Tibial artery (tissue), 4 donors: Measurements from ENCODE around the gene BLNK.

Experiments
- DNase-seq, 2 donors: peaks; one replicate each; pipeline ENCODE4 v3.0.0-alpha.2; 2019
- H3K27ac ChIP-seq, 2 donors: fragments of 200-600 bp; sonication (generic) in 1 of 2; 1 replicate in 1 of 2; 2 replicates in 1 of 2; pipeline ENCODE4 v1.5.1; 2018 to 2019; ENCODE audit warnings: mild to moderate bottlenecking in 1 of 2
- H3K27me3 ChIP-seq, 2 donors: fragments of 200-600 bp; sonication (generic) in 1 of 2; one replicate each; pipeline versions ENCODE4 v1.5.1 to v1.6.0; 2016 to 2019
- H3K36me3 ChIP-seq, 3 donors: fragments of 200-600 bp; sonication (generic) in 2 of 3; one replicate each; pipeline ENCODE4 v1.5.1; 2016 to 2019; ENCODE audit warnings: mild to moderate bottlenecking in 2 of 3
- H3K4me1 ChIP-seq, 4 donors: fragments of 200-600 bp; sonication (generic) in 2 of 4; 1 replicate in 3 of 4; 2 replicates in 1 of 4; pipeline ENCODE4 v1.5.1; 2016 to 2019
- H3K4me3 ChIP-seq, 2 donors: fragments of 200-600 bp; sonication (generic) in 1 of 2; 1 replicate in 1 of 2; 2 replicates in 1 of 2; pipeline ENCODE4 v1.5.1; 2018 to 2019; ENCODE audit warnings: mild to moderate bottlenecking in 2 of 2
- H3K9me3 ChIP-seq, 3 donors: fragments of 200-600 bp; sonication (generic) in 1 of 3; one replicate each; pipeline ENCODE4 v1.5.1; 2016 to 2019
- intact Hi-C: fragments of 100-400 bp; cut with DNase I; formaldehyde crosslinking; loops from one replicate; pipeline ENCODE4 v1.15.0; 2023; ENCODE audit warnings: low total_unique reads
- TF ChIP-seq, protein P1 (sequence below), 2 experiments: fragments of 200-600 bp in 1 of 2; fragments of 450-650 bp in 1 of 2; IDR thresholded peaks; one replicate each; pipeline ENCODE4 v1.5.1; 2017 to 2019; ENCODE audit warnings: antibody characterized with exemption in 2 of 2, mild to moderate bottlenecking in 1 of 2, moderate library complexity in 1 of 2

BLNK gene

DNA sequence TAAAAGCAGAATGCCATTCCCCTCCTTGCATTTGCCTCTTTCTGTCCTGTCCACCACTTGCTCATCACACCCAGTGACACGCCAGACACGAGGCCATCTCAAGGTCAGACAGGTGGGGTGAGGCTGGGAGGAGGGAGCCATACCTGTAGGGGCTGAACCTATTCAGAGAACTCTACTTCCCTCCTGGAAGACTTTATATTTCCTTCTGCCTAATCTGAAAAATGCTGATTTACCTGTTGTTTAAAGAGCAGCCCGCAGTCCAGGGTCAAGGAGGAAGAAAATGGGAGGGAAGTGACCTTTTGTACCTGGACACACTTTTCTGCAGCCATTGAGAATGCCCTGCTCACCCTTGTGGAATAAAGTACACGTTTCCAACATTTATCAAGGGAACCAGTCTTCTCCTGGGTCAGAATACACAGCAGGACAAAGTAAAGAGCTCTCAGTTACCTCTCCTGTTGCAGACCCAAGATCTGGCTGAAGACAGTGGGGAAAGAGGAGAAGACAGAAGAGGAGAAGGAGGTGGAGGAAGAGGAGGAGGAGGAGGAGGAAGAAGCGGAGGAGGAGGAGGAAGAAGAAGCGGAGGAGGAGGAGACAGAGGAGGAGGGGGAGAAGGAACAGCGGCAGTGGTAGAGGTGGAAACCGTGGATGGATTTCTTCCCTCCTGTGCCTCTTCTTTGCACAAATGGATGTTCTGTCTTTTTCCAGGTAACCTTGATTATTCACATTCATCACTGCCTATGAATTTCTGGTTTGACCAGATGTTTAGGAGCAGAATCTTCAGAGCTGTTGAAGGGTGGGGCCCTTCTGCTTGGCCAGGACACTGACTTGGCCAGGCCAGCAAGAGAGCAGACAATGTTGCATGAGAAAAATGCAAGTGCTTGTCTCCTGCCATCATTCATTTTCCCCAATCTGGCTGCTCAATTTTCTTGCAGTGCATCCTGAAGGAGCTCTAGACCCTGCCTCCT is 1.2 kb upstream of the BLNK start:
- Histone ChIP-seq H3K4me1 (peaks cover 0 to 33% (median 18%) of the 10 kb centered on the region in 4 donors), H3K4me3 (no peak overlapping the region), H3K36me3 (no peaks in the 10 kb centered on the region), H3K27ac (peak overlapping the region in 1 of 2 donors; percentile 59), H3K27me3 (no peaks in the 10 kb centered on the region), H3K9me3 (no peaks in the 10 kb centered on the region)
- TF ChIP-seq, protein P1, sequence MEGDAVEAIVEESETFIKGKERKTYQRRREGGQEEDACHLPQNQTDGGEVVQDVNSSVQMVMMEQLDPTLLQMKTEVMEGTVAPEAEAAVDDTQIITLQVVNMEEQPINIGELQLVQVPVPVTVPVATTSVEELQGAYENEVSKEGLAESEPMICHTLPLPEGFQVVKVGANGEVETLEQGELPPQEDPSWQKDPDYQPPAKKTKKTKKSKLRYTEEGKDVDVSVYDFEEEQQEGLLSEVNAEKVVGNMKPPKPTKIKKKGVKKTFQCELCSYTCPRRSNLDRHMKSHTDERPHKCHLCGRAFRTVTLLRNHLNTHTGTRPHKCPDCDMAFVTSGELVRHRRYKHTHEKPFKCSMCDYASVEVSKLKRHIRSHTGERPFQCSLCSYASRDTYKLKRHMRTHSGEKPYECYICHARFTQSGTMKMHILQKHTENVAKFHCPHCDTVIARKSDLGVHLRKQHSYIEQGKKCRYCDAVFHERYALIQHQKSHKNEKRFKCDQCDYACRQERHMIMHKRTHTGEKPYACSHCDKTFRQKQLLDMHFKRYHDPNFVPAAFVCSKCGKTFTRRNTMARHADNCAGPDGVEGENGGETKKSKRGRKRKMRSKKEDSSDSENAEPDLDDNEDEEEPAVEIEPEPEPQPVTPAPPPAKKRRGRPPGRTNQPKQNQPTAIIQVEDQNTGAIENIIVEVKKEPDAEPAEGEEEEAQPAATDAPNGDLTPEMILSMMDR (IDR thresholded peaks at IDR 0.05) = no peak
- intact Hi-C loops = no loop called here
- DNase-seq = no peak

DNA sequence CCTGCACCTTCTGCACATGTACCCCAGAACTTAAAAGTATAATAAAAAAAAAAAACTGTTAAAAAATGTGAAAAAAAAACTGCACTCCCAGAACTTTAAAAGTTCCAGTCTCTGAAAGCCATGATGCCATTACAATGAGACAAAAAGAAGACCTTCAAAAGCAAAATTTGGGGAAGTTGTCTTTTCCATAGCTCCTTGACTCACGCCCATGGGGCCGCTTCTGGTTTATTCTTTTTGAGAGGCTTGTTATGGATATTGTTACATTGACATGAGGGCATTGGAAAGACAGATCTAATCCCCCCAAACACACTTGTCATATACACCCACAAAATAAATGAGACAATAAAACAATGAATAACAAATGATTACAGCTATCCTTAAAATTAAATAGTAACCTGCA is 798 bp downstream of the BLNK start:
- no peaks in the 10 kb centered on the region for H3K9me3 ChIP-seq
- peaks cover 0 to 19% (median 10%) of the 10 kb centered on the region in 4 donors for H3K4me1 ChIP-seq
- TF ChIP-seq, protein P1 (IDR thresholded peaks at IDR 0.05) = no peak
- H3K36me3 ChIP-seq = no peaks in the 10 kb centered on the region
- H3K4me3 ChIP-seq = peak overlapping the region in 1 of 2 donors; percentile 14
- H3K27me3 ChIP-seq = no peaks in the 10 kb centered on the region
- no peak for DNase-seq
- peak overlapping the region; percentile 56 to 59 for H3K27ac ChIP-seq
- intact Hi-C loops = no loop called here

DNA sequence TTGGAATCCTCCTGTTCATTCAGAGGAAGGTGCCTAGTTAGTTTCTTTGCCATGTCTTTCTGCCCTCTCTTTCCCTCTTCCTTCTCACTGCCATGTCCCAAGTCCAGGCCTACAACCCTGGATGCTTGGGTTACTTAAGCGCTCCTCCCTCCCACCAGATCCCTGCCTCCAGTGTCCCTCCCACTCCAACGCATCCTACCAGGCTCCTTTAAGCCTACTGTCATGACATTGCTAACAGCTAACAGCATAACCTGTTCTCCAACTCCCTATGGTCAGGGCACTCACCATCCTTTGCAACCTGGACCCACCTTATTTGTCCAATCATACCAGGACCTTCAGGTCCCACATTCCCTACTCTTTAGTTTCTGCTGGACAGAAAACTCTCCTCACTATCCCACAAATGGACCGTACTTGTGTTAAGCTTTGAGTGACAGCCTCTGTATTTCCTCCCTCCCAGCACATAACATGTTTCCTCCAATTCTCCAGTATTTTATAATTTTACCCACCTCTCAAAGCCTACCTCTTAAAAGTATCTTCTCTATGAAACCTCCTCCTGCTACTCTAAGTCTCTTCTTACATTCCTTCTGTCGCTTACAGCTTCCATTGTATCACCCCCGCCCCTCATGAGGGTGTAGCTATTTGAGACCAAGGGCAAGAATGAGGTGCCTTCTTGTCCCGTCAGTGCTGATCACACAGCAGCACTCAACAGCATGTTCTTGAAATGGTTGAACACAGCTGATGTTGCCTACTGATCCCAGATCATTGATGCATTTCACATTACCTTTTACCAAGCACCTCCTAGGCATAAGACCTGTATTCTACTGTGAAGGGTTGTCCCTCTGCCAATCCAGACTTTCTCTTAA is 1.7 kb downstream of the BLNK start:
- Histone ChIP-seq H3K27ac (no peak overlapping the region), H3K4me3 (no peak overlapping the region), H3K36me3 (no peaks in the 10 kb centered on the region), H3K9me3 (no peaks in the 10 kb centered on the region), H3K4me1 (peaks cover 0 to 19% (median 7%) of the 10 kb centered on the region in 4 donors), H3K27me3 (no peaks in the 10 kb centered on the region)
- intact Hi-C loops = no loop called here
- TF ChIP-seq, protein P1 (IDR thresholded peaks at IDR 0.05) = no peak
- no peak for DNase-seq

DNA sequence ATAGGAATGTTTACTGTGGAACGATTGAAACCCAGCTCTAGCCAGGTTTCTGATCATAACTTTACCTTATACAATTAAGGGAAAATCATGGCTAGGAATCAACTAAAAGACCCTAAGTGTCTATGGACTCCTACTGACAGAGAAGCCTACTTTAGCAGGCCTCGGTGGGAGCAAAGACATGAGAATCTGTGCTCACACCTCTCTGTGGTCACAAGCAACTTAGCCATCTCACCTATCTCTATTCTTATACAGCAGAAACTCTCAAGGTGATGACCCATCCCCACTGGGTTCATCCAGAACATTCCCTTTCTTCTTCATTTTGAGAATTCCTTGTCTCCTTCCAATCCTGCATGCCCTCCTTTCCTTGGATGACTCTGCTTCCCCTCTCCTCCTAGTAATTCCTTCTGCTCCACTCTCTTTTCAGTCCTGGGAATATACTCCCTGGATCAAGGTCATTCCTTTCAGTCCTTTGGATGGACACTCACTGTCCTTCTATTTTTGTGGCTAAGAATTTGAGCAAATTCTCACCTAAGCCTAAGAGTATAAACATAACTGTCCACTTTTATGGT is 2.9 kb downstream of the BLNK start:
- no peak for DNase-seq
- intact Hi-C loops = no loop called here
- TF ChIP-seq, protein P1 (IDR thresholded peaks at IDR 0.05) = no peak
- Histone ChIP-seq H3K4me1 (peaks cover 0 to 19% (median 7%) of the 10 kb centered on the region in 4 donors), H3K27ac (no peak overlapping the region), H3K4me3 (no peak overlapping the region), H3K9me3 (no peaks in the 10 kb centered on the region), H3K27me3 (no peaks in the 10 kb centered on the region), H3K36me3 (no peaks in the 10 kb centered on the region)

DNA sequence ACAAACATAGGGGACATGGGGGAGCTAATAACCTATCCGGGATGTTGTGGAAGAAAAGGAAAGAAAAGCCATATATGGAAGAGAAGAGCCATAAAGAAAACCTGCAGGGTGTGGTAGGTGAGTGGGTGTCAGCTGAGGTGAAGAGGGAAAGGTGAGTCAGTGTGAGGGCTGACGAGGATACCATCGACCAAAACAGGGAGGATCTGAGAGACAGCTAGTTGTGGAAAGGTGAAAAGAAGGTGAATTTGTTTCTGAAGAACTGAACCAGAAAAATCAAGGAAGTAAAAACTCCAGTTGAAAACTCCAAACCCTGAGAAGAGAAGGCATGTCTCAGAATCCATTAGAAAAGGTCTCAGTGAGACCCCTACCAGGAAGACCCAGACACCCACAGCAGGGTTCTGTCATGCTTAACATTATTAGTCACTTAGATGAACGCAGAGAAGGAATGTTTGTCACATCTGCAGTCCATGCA is 4.1 kb downstream of the BLNK start:
- Histone ChIP-seq H3K9me3 (no peaks in the 10 kb centered on the region), H3K4me3 (no peak overlapping the region), H3K27me3 (no peaks in the 10 kb centered on the region), H3K36me3 (no peaks in the 10 kb centered on the region), H3K27ac (no peak overlapping the region), H3K4me1 (peaks cover 0 to 16% (median 7%) of the 10 kb centered on the region in 4 donors)
- TF ChIP-seq, protein P1 (IDR thresholded peaks at IDR 0.05) = no peak
- DNase-seq = no peak
- intact Hi-C loops = no loop called here
